HG02852 (cell line): ENCODE measurements around the gene ERC1.
"Not testable (repeated sequence)": the region's sequence is repeated elsewhere in the genome, so short reads cannot be mapped to it uniquely, and the experiment has no call there.

Source experiments
- ATAC-seq: cut with Tn5 transposase; IDR thresholded peaks from one replicate; pipeline ENCODE4 v1.9.1; 2021; ENCODE audit warnings: mild to moderate bottlenecking, moderate library complexity; ENCODE audit not compliant: unreplicated experiment

Gene ERC1

GRCh38 chr12:1115484-1116231 is 124.6 kb downstream of the ERC1 start:
- no peak for ATAC-seq

- ATAC-seq: no peak
Measured at GRCh38 chr12:1117371-1117770, 126.3 kb downstream of the ERC1 start.

- no peak for ATAC-seq
Measured at GRCh38 chr12:1117970-1118563, 127.0 kb downstream of the ERC1 start.

- ATAC-seq: no peak
Measured at GRCh38 chr12:1122786-1123185, 131.8 kb downstream of the ERC1 start.

GRCh38 chr12:1126091-1126490 is 135.1 kb downstream of the ERC1 start:
- no peak for ATAC-seq

GRCh38 chr12:1127021-1127420 is 136.0 kb downstream of the ERC1 start:
- ATAC-seq: no peak

- no peak for ATAC-seq
Measured at GRCh38 chr12:1130164-1130563, 139.1 kb downstream of the ERC1 start.

GRCh38 chr12:1130571-1130970 is 139.5 kb downstream of the ERC1 start:
- ATAC-seq: no peak

GRCh38 chr12:1131811-1132224 is 140.8 kb downstream of the ERC1 start:
- ATAC-seq: no peak

GRCh38 chr12:1132311-1132710 is 141.3 kb downstream of the ERC1 start:
- ATAC-seq: no peak

GRCh38 chr12:1138691-1139090 is 147.7 kb downstream of the ERC1 start:
- no peak for ATAC-seq

- not testable (repeated sequence) for ATAC-seq
Measured at GRCh38 chr12:1146758-1147157, 155.7 kb downstream of the ERC1 start.

- ATAC-seq: no peak
Measured at GRCh38 chr12:1147821-1148220, 156.8 kb downstream of the ERC1 start.

GRCh38 chr12:1157046-1157445 is 166.0 kb downstream of the ERC1 start:
- no peak for ATAC-seq

- no peak for ATAC-seq
Measured at GRCh38 chr12:1161197-1161596, 170.2 kb downstream of the ERC1 start.

- ATAC-seq: no peak
Measured at GRCh38 chr12:1162081-1162760, 171.2 kb downstream of the ERC1 start.

- ATAC-seq: no peak
Measured at GRCh38 chr12:1167784-1168183, 176.8 kb downstream of the ERC1 start.

- no peak for ATAC-seq
Measured at GRCh38 chr12:1170411-1170810, 179.4 kb downstream of the ERC1 start.

GRCh38 chr12:1171657-1172408 is 180.8 kb downstream of the ERC1 start:
- ATAC-seq: no peak

GRCh38 chr12:1173781-1174617 is 183.0 kb downstream of the ERC1 start:
- no peak for ATAC-seq
